HG03354 (cell line): ENCODE results near the gene PLEKHA5.
"Not testable (repeated sequence)": the region's sequence is repeated elsewhere in the genome, so short reads cannot be mapped to it uniquely, and the experiment has no call there.

Experiments
- ATAC-seq: cut with Tn5 transposase; IDR thresholded peaks from one replicate; pipeline ENCODE4 v1.9.1; 2021; ENCODE audit warnings: mild to moderate bottlenecking; ENCODE audit not compliant: unreplicated experiment, poor library complexity, severe bottlenecking

The PLEKHA5 gene

DNA sequence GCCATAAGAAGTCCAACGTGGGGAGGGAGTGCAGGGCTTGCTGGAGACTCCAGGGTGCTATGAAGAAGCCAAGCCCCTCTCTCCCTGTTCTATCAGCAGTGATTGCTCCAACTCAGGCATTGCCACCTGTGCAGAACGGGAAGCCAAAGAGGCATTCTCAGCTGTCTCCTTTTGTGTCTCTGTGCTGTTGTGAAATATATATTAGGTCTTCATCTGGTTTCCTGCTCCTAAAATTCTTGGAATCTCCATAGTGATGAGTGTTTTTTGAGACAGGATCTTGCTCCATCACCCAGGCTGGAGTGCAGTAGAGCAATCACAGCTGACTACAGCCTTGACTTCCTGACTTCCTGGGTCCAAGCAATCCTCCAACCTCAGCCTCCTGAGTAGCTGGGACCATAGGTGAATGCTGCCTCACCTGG, 258.6 kb downstream of the PLEKHA5 start:
- no peak for ATAC-seq

DNA sequence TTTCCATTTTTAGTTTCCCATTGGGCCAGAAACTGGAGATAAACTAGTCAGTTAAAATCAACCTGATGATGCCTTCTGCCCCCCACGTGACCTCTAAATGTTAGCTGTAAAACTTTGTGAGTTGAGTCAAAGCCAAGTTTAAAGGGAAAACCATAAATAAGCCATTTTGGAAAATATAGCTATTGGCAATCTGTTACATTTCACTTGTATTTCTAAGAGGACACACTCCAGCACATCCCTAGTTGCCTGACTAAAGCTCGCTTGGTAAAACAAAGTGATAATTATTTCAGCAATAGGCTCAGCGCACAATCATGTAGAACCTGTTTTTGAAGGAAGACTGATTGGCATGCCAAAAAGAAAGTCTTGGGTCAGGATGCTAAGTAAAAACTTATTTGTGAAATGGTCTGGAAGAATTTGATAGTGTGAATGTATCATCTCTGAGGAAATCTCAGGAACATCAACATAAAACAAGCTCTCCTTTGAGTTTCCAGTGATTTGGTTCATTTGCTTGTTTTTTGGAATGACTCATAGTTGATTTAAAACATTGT, 260.6 kb downstream of the PLEKHA5 start:
- ATAC-seq, result no peak

DNA sequence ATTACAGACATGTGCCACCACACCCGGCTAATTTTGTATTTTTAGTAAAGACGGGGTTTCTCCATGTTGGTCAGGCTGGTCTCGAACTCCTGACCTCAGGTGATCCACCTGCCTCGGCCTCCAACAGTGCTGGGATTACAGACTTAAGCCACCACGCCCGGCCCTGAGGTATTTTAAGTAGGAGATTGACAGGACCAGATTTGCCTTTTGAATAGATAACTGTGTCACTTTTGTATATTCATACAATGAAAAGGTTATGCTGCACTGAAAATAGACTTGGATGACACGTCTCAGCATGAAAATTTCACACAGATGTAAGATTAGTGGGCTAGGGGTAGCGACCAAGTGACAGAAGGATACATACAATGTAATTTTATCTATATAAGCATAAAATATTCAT, 263.1 kb downstream of the PLEKHA5 start:
- ATAC-seq, result not testable (repeated sequence)

DNA sequence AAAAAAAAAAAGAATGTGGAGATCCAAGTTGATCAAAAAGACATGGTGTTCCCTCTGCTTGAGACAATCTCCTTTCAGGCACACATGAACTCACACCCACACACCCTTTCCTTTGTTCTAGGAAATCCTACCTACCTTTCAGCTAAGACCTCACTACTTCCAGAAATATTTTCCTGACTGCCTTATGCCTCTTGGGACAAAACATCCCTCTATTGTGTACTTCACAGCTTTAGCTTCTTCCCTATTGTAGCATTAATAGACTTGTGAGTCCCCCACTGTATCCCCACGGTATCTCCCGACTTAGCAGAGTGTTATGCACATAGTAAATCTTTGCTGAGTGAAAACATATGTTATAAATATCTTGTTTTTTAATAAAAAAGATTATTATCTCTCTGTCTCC, 264.9 kb downstream of the PLEKHA5 start:
- ATAC-seq, result no peak

DNA sequence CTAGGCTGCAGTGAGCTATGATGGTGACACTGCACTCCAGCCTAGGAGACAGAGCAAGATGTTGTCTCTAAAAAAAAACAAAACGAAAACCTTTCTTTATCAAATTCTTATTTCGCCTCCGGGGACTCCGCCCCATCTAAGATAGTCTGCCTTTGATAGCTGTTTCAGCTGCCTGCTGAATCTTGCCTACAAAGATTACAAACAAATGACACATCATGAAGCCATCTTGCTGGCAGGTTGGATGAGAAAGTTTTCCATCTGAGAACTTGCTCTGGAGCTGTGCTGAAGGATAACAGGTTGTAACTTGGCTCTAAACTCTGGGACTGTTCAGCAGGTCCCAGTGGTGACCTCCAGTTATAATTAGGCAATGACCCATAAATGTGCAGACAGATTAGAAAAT, 268.0 kb downstream of the PLEKHA5 start:
- no peak for ATAC-seq

DNA sequence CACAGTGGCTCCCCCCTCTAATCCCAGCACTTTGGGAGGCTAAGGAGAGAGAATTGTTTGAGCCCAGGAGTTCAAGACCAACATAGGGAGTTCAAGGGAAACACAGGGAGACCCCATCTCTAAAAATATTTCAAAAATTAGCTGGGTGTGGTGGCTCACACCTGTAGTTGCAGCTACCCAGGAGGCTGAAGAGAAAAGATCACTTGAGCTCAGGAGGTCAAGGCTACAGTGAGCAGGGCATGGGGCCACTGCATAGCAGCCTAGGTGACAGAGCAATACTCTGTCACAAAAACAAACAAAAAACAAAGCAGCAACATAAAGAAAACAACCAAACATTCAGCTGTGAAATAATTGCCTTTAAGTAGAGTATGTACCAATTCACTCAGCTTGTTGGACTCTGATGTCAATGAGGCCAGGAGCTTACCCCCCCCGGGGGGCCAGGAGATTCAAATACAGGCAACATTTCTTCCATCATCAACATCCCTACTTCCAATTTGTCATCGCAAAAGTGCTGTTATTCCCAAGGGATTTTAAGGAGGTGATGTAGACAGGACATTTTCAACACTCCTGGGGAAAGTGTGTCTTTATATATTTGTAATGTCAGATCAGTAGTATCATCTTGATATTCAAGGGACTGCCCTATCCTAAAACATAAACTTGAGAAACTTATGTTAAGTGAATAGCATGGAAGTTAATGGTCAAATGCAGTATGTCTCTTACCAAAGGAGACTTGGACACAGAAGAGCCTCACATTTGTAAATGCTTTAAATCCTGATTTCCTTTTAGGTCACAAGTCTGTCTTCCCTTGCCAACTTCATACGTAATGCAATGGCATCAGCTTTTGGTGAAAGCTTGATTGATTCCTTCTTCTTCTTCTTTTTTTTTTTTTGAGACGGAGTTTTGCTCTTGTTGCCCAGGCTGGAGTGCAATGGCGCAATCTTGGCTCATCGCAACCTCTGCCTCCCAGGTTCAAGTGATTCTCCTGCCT, 269.1 kb downstream of the PLEKHA5 start:
- no peak for ATAC-seq

DNA sequence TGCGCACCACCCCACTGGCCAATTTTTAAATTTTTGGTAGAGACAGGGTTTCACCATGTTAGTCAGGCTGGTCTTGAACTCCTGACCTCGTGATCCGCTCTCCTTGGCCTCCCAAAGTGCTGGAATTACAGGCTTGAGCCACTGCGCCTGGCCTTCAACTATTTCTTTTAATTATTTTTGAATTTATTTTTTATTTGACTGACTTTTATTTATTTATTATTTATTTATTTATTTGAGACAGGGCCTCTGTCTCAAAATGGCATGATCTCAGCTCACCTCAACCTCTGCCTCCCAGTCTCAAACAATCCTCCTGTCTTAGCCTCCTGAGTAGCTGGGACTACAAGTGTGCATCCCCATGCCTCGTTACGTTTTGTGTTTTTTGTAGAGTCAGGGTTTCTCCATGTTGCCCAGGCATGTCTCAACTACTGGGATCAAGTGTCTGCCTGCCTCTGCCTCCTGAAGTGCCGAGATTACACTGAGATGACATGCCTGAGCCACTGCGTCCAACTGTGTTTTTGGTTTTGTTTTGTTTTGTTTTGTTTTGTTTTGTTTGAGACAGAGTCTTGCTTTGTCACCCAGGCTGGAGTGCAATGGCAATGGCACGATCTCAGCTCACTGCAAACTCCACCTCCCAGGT, 271.2 kb downstream of the PLEKHA5 start:
- not testable (repeated sequence) for ATAC-seq

DNA sequence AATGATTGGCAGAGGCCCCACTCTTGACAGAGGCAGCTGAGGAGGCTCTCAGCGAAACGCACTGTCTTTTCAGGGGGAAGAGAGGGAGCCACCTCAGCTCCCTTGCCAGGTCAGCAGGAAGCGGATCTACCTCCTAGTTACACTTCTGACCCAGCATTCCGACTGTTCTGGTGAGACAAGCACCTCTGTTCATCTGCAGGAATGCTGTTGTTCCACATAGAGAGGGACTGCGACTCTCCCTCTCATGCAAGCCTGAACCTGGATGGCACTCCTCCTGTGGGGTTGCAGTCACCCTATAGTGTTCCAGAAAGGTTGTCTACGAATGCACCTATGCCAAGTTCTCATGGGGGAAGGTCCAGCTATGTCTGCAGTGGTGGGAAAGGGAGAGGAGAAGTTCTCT, 272.7 kb downstream of the PLEKHA5 start:
- no peak for ATAC-seq

DNA sequence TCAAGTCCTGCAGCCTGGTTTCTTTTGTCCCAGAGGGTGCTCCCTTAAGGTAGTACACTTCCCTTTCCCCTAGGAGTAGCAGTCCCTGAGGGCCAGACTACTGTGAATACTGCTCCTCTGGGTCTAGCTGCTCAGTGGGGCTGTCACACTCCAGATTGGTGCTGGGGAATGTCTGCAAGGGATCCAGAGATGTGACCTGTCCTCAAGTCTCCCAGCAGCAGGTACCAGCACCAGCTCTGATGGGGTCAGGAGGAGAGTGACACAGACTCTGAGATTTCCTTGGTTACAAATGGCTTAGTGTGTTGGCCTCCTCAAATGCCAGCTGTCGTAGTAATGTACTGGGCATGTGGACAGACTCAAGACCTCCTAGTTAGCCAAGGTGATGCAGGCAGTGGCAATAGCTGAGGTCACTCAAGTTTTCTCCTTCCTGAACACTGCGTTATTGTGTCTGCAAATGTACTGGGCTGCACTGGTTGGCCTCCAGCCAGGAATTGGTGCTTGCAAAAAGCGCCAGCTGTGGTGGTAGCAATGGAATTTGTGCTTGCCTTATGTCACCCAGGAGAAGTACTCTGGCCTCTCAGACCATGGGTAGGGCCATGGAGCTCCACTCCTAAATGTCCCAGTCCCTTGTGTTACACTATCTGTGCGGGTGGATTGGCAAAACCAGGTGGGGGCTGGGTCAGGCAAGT, 273.4 kb downstream of the PLEKHA5 start:
- no peak for ATAC-seq

DNA sequence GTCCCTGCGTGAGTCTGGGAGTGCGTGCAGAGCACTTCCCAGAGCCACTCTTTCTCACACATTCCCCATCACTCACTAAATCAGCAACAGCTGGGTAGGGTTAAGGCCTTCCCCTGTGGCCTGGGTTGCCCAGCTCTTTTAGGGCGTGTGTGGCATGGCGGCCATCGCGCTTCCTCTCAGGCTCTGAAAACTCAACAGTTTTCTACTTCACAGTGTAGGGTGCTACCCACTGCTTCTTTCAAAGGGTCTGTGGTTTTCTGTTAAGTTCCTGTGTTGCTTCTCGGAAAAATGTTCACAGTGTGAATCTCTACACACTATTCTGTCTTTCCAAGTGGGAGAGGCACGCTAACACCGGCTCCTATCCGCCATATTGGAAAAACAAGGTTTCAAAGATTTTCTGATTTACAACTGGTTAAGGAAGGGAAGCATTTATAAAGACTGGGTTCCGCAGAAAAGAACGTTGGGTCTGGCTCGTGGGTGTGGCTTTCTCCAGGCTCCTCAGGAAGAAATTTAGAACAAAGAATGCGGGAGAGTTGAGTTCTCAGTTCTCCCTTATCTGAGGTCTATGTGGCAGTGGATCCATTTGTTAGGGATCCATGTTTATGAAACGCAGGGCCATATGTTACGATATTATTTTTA, 274.8 kb downstream of the PLEKHA5 start:
- ATAC-seq, result no peak

DNA sequence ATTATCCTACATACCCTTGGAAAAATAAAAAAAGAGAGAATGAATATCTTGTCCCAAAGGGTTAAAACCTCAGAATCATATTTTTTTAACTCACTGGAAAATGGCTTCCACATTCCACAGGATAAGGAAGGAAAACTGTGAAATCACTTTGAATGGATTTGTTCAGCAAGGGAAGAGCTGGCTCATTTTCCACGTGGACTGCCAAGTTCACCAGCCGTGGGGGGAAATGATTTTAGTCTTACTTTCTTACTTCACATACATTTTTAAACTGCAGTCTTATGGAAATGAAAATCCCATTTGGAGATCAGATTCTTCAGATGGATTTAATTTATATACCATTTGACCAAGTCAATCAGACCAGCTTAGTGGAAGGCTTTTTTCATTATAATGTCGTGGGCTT, 279.8 kb downstream of the PLEKHA5 start:
- ATAC-seq, result no peak

DNA sequence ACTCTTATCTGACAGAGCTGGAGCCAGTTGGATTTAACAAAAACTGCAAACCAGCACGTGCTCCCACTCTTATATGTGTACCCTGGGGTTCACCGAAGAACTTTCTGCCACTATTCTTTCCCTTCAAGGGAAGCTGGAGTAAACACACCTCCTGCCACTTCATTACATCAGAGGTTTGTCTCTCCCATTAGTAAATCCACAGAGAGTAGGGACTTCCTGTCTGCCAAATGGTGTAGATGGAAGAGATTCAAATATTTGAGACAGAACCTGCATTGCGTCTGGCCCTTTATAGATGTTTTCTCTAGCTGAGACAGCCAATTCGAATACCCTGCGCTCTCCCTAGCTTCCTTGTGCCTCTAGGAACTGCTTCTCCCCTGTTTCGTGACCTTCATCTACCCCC, 280.7 kb downstream of the PLEKHA5 start:
- no peak for ATAC-seq

DNA sequence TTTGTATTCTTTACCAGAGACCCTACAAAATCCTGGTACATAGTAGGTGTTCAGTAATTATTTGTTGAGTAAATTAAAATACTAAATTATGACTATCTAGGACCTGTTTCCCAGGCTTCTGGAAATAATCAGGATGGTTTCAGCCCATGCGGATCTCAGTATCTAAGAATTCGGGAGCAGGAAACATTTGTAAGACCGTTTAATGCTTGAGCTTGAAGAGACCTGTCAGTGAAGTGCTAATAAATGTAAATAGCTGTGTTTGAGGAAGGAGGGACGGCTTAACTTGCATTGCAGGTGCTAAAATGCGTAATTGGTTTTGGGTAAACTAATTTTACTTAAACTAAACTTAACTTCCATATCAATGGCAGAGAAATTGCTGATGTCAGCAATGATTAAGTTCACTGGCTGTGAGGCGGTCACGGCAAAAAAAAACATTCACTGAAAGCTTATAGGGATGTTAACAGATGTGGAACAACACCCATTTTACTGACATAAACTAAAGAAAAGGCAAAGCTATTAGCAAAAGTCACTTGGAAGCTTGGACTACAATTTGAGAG, 281.2 kb downstream of the PLEKHA5 start:
- no peak for ATAC-seq

DNA sequence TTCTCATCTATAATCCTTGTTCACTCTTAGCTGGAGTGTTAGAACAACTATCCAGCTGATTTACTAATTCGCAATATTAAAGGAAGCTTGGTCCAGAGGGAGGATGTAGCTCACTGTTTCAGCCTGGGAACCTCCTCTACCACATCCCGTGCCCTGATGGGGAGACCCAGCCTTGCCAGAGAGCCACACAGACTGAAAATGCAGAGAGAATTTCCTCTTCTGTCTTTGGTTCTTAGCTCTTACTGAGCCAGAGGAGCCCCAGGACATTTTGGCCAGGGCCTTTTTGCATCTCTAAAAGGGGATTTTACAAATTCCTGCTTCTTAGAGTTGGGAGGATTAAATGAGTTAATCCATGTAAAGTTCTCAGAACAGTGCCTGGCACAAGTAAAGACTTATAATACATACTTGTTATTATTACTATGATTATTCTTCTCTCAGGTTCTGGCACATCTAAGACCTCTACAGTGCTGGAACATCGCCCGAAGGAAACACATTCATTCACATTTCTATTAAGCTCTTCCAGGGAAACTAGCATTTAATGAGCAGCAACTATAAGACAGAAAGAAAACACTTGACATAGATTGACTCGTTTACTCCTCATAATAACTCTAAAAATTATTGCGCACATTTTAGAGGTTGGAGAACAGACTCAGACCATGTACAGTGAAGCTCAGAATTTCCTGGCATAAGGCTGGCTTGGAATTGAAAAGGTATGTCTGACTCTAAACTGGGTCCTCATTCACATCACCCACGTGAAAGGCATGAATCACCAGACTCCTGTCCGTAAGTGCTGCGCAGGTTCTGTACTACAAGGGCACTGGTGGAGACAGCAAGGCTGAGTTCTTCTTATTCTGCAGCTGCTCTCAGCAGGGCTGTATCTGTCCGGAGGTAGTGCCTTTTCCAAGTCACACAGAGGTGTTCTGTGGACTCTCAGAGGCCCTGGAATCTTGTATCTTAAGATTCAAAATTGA, 282.0 kb downstream of the PLEKHA5 start:
- no peak for ATAC-seq

DNA sequence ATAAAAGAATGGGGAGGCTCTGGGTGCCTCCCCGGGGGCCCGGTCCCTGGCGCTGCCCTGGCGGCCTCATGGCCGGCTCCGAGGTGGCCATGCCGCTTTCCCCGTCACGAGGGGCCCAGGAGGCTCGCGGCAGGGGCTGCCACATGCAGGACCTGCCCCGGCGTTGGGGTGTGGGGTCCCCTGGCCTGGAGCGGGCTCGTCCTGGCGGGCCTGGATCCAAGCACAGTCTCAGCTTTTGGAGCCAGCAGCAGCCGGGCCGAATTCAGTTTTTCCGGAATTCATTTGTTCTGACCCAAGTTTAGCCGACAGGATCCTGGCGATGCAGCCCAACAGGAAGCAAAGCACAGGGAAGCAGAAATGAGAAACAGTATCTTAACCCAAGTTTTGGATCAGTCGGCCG, 283.3 kb downstream of the PLEKHA5 start:
- no peak for ATAC-seq

DNA sequence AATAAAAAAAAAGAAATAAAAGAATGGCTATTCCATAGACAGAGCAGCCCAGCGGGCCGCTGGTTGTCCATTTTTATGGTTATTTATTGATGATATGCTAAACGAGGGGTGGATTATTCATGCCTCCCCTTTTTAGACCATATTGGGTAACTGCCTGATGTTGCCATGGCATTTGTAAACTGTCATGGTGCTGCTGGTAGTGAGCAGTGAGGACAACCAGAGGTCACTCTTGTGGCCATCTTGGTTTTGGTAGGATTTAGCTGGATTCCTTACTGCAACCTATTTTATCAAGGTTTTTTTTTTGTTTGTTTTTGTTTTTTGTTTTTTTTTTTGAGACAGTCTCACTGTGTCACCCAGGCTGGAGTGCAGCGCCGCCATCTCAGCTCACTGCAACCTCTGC, 284.0 kb downstream of the PLEKHA5 start:
- not testable (repeated sequence) for ATAC-seq

DNA sequence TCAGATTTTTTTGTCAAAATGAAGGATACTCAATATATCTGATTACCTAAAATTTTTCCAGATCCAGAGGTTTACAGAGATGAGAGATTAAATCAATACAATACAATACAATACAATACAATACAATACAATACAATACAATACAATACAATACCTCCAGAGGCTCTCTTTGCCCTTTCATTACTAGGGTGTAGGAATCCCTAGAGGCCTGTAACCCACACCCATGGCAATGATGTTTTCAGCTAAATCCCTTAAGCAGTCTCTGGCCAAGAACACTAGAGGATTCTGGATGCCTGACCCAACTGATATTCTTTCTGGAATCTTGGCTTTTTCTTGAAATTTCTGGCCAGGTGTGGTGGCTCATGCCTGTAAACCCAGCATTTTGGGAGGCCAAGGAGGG, 286.0 kb downstream of the PLEKHA5 start:
- no peak for ATAC-seq

DNA sequence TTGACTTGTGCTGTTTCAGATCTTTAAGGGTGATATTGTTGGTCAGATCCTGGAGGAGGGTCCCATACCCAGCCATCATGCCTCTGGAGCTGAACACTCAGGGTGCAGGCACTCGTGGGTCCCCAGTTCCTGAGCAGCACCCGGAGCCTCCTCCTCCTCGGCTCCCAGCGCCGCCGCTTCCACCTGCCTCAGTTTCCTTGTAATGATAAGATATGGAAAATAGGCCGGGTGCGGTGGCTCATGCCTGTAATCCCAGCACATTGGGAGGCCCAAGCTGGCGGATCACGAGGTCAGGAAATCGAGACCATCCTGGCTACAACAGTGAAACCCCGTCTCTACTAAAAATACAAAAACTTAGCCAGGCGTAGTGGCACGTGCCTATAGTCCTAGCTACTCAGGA, 289.6 kb downstream of the PLEKHA5 start:
- ATAC-seq, result no peak
